22Rv1 (cell line): ENCODE data around the gene TMEM150B.

Experiments
- ZFX ChIP-seq: fragments of 450-650 bp; IDR thresholded peaks from 2 replicates; pipeline ENCODE4 v1.6.1; 2017; ENCODE audit warnings: antibody characterized with exemption, borderline replicate concordance
- TF ChIP-seq, protein P1 (sequence below): fragments of 450-650 bp; IDR thresholded peaks from 2 replicates; pipeline ENCODE4 v1.5.1; 2017; ENCODE audit warnings: mild to moderate bottlenecking

DNA sequence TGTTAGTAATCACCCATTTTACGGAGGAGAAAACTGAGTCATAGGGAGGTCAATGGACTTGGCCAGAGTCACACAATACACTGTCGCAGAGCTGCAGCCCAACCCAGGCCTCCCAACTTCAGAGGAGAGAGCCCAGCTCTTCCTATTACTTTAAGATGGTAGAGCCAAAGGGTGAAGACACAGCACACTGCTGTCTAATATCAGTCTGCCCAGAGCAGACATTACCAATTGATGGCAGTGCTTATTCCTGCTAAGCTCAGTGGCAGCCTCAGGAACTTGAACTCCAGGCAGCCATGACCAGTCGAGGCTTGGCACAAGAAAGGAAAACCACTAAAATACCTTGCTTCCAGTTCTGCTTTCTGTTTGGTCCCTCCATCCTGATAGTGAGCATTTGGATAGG, 18.4 kb downstream of the TMEM150B start:
- TF ChIP-seq, protein P1, sequence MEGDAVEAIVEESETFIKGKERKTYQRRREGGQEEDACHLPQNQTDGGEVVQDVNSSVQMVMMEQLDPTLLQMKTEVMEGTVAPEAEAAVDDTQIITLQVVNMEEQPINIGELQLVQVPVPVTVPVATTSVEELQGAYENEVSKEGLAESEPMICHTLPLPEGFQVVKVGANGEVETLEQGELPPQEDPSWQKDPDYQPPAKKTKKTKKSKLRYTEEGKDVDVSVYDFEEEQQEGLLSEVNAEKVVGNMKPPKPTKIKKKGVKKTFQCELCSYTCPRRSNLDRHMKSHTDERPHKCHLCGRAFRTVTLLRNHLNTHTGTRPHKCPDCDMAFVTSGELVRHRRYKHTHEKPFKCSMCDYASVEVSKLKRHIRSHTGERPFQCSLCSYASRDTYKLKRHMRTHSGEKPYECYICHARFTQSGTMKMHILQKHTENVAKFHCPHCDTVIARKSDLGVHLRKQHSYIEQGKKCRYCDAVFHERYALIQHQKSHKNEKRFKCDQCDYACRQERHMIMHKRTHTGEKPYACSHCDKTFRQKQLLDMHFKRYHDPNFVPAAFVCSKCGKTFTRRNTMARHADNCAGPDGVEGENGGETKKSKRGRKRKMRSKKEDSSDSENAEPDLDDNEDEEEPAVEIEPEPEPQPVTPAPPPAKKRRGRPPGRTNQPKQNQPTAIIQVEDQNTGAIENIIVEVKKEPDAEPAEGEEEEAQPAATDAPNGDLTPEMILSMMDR = no peak
- no peak for TF ChIP-seq ZFX
